Activated CD8-positive, alpha-beta memory T cell treated with anti-CD3 and anti-CD28 coated beads, Interleukin-2, amount 50 U/mL, for 48 hours (primary cell): ENCODE results near the gene CUX1.

ENCODE experiments used
- DNase-seq: peaks from one replicate; pipeline ENCODE4 v3.0.0-alpha.2; 2020

CUX1 gene

DNA sequence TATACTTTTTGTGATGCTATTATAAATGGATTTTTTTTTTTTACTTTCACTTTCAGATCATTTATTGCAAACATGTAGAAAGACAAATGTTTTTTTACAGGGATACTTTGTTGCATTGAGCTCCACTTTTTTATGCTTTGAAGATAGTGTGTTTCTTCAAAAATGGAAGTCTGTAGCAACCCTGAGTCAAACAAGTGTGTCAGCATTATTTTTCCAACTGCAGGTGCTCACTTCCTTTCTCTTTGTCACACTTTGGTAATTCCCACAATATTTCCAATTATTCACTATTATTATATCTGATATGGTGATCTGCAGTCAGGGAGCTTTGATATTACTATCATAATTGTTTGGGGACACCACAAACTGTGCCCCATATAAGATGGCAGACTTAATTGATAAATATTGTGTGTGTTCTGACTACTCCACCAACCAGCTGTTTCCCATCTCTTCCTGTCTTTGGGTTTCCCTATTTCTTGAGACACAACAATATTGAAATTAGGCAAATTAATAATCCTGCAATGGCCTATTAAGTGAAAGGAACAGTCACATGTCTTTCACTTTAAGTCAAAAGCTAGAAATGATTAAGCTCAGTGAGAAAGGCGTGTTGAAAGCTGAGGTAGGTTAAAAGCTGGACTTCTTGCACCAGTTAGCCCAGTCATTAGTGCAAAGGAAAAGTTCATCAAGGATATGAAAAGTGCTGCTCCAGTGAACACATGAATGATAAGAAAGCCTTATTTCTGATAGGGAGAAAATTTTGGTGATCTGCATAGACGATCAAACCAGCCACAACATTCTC is 238.0 kb downstream of the CUX1 start:
- DNase-seq = no peak

DNA sequence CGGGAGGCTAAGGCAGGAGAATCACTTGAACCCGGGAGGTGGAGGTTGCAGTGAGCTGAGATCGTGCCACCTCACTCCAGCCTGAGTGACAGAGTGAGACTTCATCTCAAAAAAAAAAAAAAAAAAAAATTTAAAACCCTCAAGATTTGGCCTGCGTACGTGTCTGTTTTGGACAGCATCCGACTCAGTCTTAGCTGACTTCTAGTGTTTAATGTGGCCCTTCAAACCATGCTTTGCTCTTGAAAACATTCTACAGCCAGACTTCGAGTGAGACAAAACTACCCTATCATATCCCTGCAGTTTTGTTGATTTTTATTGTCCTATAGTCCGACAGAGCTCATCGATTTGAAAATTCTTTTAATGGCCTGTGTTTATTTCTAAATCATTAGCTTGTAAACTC is 242.1 kb downstream of the CUX1 start:
- no peak for DNase-seq

DNA sequence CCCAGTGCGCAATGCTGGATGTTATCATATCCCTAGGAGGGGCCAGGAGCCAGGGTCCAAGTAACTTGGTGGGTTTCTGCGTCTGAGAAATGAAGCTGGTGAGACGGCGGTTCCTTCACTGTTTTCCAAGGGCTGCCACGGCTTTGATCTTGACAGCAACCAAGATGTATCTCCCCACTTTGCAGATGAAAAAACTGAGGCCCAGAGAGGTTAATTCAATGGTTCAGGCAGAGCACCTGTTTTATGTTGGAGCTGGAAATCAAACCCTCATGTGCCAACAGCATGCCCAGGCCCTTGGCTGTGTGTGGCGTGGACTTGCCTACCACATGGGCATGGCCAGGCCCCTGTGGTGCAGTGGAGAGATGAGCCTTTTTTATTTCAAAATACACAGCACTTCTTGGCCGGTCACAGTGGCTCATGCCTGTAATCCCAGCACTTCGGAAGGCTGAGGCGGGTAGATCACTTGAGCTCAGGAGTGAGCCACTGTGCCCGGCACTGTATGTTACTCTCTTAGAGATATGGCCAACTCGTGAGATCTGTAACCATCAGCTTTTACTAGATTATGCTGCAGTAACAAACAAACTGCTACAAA is 244.0 kb downstream of the CUX1 start:
- DNase-seq = no peak

DNA sequence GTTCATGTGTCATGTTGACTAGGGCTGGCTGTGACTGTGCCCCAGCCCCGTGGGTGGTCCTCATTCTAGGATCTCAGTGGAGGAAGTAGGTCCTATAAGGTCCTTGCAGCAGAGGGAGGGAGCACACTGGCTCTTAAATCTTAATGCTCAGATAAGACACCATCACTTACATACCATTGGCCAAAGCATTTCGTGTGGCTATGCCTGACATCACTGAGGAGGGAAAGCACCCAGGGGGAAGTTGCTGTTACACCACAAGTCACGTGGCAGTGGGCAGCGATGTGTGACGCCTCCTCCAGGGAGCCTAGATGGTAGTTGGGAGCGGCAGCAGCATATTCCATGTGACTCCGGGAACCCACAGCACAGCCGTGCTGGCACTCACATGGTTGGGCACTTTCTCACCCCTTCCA is 244.6 kb downstream of the CUX1 start:
- no peak for DNase-seq

DNA sequence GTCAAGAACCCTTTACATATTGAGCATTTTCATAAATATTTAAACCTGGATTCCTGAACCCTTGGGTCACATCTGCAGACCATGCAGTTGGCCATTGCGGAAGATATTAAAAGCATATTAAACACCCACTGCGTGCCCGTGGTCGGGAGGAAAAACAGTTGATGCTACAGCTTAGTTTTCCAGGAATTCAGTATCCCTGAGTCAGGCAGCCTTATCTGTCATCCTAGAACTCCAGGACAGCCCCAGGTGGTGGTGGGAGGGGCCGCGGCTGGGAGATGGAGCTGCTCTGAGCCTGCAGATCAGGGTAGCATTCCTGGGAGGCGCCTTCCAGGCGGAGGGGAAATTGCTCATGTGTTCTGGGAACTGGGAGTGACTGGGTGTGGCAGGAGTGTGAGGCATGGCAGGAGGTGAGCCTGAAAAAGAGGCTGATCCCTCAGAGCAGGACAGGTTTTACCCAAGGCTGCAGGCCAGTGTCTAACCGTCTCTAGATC is 246.3 kb downstream of the CUX1 start:
- DNase-seq = no peak

DNA sequence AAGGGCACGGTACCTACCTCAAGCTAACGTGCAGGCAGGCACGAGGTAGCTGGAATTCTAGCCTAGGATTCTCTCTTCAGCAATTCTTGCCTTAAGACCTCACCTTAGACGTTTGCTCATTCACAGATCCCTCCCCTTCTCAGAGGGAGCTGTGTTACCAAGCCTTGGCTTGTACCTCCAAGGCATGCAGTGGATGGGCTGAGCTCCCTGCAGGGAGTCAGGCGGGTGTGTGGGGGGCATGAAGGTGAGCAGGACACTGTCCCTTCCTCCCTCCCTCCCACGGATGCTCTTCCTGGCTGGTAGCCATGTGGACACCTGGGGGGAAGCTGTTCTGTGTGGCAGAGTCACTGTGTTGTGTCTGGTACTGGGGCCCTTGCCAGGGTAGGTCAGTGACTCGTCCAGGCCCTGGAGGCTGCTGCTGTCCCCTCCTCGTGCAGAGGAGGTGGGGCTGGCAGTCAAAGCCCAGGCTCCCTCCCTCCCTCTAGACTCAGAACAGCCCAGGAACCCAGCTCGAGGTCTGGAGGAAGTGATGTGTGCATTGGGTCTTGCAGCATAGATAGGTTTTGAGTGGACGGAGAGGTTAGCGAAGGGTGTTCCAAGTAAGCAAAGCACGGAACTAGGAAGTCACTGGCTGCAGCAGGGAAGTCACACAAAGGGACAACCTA is 247.1 kb downstream of the CUX1 start:
- no peak for DNase-seq

DNA sequence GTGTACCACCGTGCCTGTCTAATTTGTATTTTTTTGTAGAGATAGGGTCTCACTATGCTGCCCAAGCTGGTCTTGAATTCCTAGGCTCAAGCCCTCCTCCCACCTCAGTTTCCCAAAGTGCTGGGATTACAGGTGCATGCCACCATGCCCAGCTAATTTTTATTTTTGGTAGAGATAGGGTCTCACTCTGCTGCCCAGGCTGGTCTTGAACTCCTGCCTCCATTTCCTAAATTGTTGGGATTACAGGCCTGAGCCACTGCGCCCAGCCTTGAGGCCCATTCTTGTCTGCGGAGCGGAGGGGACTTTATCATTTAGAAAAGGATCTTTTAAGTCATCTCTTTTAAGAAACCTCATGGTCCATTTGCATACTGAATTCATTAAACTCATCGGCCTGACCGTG is 247.8 kb downstream of the CUX1 start:
- no peak for DNase-seq

DNA sequence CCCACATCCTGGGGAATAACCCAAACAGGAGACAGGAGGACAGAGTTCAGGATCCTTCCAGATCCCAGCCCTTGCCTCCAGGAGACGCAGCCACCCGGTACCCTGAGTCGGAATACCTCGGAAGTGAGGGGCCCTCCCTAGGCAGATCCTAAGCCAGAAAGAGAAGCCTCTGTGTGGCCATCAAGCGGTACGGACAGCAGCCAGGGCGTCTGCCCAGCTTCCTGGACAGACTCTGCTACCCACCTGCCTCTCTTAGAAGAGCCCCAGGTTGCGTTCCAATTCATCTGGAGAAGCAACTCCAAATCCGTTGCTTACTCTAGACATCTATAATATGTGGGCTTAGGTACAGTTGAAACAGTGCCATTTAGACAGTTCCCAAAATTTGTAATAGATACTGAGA is 249.1 kb downstream of the CUX1 start:
- no peak for DNase-seq

DNA sequence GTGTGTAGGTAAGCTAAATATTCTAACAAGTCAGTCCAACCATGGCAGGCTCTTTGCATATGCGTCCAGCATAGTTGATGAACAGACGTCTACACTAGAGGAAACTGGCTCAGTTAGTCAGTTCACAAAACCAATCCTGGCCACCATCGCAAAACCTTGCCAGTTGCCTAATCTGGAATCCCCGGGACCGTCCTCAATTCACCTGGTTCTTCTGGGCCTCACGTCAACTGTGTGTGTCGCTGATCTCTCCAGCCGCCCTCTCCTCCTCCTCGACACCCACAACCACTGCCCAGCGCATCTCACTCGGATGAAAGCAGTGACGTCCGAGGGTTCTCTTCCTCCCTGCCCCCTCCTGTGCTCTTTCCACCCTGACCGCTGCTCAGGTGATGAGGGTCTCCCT is 251.4 kb downstream of the CUX1 start:
- no peak for DNase-seq

DNA sequence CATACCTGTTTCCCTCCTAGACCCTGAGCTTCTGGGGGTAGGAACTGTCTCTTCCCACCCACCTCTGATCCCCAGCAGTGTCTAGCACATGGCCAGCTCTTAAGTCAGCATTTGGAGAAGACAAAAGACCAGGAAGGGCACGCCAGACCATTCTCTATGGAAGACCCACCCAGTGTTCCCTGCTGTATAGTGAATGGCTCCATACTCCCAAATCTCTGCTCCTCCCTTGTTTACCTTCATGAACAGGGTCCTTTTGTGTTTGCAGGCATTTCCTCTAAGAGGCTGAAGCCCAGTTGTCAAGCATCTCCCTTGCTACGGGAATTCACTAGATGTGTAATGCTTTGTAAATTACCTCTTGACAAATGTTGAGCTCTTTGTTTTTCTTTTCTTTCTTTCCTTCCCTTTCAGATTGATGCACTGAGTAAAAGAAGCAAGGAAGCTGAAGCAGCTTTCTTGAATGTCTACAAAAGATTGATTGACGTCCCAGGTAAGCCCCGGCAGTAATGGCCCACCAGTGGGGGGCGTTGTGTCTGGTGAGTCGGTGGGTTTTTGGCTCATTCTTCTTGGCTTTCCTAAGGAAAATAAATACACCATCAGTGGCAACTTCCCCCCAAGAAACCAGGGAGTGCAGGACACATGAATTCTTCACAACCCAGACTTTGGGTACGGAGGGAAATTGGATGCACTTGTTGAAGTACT is 252.7 kb downstream of the CUX1 start:
- no peak for DNase-seq

DNA sequence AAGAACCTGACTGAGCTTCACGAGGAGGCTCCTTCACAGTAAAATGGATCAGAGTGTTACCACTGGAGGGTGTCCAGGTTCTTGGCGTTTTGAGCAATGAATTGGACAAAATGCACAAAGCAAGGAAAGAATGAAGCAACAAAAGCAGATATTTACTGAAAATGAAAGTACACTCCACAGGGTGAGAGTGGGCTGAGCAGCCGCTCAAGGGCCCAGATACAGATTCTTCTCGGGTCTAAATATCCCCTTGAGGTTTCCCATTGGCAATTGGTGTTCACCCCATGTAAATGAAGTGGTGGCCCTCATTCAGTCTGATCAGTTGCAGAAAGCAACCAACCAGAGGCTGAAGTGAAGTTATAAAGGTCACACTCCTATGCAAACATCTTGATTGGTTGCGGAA is 254.6 kb downstream of the CUX1 start:
- no peak for DNase-seq

DNA sequence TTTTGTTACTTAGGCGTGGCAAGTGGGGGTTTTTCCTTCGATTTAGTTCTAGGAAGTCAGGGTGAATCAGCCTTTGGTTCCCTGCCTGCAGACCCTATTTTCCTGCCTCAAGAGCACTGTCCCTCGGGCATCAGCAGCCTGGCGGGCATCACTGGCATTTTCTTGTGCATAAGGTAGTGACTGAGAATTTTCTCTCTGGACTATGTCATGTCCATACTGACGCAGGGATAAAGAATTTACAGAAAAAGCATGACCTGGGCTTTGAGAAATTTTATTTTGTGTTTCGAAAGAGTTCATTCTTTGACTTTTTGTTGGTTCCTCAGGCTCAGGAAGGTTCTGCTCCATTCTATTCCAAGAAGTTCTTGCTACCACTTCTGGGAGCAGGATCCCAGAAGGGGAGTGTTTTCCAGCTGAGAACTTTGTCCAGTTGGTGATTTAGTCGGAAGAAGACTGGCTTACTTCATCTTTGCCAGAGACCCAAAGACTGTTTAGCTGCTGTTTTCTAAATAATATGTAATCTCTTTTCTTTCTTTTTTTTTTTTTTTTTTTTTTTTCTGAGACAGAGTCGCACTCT is 255.3 kb downstream of the CUX1 start:
- DNase-seq = no peak

DNA sequence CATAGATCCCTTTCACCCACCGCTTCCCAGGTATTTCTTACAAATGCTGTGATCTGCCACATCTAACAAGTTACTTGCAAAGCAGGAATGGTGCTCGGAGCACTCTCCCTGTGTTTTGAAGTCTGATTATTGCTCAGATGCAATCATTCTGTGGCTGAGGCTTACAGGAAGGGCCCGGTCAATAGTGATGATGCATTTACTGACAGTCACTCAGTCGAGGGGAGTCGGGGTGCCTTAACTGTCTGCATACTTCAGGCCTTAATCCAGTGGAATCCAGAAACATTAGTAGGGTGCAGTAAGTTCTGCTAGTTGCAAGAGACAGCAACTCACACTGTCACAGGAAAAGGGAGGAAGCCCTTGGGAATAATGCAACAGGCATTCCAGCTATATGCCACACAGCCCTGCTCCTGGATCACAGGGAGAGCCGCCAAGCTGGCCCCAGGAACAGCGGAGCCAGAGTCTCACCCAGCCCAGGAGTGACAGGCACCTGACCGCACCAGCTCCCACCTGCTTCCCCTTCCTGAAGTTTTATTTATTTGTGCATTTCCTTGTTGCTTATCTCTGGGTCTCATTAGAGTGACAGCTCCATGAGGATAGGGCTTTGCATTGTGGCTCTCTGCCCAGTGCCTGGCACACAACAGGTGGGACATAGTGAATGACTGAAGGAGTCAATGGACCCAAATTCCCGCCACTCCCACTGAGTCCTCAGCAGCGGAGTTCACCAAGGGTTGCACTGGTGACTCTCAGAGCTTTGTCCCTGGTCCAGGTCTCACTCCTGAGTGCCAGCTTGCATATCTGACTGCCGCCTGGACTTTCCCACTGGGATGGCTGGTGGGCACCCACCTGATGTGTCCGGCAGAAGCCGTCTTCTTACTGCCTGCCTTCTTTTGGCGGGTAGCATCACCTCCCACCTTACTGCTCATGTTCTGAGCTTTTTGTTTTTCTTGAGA is 256.8 kb downstream of the CUX1 start:
- DNase-seq = no peak

DNA sequence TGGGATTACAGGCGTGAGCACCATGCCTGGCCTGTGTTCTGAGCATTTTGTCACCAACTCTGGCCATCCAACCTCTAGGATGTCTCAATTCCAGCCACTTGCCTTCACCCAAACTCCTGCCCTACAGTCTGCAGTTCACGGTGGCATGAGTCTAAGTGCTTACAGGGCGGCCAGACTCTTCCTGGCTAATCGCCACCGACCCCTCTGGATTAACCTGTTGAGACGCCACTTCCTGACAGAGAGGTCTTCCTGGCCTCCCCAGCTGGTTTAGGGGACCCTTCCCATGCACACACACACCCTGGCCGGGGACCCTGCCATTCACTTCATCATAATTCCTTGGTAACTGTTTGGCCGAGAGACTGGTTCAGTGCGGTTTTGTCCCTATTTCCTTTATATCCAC is 257.7 kb downstream of the CUX1 start:
- DNase-seq = no peak

DNA sequence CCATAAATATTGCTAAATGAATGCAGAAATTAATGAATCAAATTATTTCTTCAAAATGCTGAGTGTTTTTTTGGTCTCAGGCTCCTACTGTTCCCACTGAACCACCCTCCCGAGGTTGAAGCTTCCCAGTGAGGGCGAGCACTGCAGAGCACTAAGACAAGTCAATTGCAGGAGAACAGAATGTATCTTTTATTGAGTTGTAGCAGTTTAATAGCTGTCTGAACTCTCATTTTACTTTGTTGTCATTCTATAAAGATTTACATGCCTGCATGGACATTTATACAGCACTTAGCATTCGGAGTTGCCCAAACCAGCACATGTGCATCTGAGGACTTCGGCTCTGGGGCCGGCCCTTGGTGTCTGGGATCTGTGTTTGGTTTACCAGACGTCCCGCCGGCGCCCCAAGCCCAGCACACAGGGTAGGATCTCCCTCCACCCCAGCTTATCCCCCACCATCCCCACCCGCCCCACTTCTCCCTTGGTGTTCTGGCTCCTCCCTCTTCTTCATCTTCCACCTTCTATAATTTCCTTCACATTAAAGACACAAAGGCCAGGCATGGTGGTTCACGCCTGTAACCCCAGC is 258.2 kb downstream of the CUX1 start:
- no peak for DNase-seq

DNA sequence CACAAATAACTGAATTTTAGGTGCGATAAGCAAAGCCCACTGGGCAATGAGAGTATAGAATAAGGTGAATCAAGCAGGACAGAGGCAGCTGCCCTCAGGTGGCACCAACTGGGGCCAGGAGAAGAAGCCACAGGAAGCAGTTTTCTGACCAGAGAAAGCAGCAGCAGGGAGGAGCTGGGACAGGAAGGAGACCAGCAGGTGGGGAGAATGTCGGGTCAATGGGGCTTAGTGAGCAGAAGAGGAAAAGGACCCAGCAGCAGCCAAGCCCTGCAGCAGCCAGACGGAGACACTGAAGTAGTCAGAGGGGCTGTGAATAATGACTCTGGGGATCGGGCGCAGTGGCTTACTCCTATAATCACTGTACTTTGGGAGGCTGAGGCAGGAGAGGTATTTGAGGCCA is 259.7 kb downstream of the CUX1 start:
- DNase-seq = no peak

DNA sequence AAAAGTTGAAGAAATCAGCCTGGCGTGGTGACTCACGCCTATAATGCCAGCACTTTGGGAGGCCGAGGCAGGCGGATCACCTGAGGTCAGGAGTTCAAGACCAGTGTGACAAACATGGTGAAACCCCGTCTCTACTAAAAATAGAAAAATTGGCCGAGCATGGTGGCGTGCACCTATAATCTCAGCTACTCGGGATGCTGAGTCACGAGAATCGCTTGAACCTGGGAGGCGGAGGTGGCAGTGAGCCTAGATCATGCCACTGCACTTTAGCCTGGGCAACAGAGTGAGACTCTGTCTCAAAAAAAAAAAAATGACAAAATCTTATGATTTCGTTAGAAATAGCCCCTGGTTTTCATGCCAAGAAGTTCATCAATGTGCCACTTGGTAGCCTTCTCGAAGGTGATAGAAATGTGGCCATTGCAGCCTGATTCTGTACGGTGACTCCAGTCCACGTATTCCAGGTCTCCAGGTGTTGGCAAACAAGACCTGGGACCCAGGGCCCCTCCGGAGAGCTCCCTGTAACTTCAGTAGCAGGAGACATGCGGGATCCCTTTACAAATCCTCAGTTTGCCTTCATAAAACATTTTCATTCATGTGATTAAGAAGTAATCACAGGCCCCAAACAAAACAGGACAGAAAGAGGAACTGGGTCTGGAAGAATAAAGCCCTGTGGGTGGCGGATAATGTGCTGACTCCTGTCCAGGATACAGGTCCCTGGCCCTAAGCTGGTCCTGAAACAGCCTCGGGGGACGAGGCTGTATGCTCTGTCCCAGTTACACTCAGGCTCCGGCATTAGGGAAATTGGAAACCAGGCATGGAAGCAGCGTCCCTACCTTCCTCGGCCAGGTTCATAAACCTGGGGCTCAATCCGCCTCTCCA is 262.0 kb downstream of the CUX1 start:
- DNase-seq = no peak

DNA sequence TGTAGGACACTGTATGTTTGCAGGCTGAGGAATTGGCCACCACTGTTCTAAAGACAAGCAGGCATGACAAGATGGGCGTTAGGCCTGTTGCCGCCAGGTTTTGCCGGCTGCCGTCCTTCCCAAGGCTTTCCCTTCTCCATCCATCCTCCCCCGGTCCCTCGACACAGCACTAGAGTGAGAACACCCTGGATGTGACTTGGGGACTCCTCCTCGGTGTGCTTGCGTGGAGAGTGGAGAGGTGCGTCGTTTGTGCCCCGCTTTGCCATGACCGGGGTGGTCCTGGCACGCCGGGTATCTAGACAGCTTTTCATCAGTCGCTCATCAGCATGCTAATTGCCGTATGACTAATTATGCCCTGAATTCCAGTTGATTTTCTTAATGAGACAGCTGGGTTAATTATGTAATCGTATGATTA is 262.6 kb downstream of the CUX1 start:
- no peak for DNase-seq

DNA sequence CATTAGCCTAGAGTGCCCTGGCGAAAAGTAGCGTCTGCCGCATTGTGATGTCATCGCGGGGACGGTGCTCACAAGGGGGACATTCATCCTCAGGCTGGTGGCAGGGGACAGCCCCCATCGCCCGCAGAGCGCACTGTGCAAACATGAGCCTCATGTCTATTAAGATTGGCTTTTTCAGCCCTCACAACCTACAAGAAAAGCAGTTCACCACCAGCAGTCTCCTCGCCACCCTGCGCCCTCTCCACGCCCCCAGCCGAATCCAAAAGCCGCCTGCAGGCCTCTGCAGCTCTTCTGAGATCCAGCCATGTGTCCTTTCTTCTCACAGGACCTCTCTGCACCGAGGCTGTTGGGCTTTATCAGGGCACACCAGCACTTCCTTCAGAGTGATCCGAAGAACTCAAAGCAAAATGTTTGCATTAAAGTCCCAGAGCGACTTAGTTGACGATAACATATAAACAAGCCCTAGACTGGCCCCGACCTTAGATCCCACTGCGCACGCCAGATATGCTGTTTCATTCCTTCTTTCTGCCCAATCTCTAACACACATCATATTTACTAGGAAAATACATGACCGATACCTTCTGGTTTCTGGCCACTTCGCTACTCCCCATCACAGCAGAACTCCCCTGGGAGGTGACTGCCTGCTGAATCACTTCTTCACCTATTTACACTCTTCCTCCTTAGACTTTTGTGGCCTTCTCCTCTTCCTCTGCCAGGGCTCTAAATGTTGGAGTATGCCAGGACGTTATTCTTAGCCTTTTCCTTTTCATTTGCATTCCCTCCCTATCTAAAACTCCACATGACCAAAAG is 263.2 kb downstream of the CUX1 start:
- DNase-seq = no peak

DNA sequence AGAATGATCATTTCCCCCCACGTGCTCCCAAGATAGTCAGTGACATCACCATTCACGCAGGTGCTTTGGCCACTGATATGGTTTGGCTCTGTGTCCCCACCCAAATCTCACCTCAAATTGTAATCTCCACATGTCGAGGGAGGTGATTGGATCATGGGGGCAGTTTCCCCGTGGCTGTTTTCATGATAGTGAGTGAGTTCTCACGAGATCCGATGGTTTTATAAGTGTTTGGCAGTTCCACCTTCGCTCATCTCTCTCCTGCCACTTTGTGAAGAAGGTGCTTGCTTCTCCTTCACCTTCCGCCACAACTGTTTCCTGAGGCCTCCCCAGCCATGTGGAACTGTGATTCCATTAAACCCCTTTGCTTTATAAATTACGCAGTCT is 263.8 kb downstream of the CUX1 start:
- no peak for DNase-seq
